NCI-H69 (cell line): ENCODE measurements around the gene TMEM187.

Experiments used
- DNase-seq: peaks from one replicate; lab custom pipeline; 2025; lab: John Stamatoyannopoulos, UW

The TMEM187 gene, protein sequence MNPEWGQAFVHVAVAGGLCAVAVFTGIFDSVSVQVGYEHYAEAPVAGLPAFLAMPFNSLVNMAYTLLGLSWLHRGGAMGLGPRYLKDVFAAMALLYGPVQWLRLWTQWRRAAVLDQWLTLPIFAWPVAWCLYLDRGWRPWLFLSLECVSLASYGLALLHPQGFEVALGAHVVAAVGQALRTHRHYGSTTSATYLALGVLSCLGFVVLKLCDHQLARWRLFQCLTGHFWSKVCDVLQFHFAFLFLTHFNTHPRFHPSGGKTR

GRCh38 chrX:153972368-153973126 is at the start of gene TMEM187:
Gene TMEM187 (plus strand): TSS chrX:153972754. CDS start chrX:153982063, 9,309 bp downstream.
- peak; percentile 96 for DNase-seq

GRCh38 chrX:153922932-153923857 is 49.4 kb upstream of the TMEM187 start:
- DNase-seq = peak; percentile 68

DNA sequence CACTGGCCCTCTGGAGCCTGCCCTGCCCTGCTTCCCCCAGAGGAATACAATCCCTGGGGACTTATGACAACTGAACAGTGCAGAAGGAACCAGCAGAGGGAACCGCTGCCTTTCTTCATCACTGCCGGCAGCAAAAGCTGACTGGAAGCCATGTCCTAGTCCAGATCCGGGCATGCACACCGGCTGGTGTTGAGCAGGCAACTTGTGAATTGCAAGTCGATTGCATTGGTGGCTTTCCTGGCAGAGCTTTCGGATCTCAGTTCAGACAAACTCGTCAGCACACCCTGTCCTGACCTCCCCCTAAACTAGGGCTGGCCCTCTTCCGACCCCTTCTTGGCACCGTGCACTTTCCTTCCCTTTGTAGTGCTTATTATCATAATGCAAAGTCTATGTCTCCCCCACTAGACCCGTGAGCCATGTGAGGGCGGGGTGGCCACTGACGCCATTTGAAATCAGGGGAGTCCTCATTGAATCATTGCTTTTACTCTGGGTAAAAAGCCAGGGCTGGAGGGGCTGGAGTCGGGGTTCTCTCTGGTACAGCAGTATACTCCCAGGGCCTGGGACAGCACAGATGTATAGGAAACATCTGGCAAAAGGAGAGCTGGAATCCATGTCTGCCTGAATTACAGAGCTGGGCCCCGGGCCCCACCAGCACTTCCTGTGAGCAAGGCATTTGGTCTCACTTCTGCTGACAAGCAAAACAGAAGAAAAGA is 48.2 kb upstream of the TMEM187 start:
- DNase-seq = peak; percentile 61

GRCh38 chrX:153925387-153925738 is 47.2 kb upstream of the TMEM187 start:
- DNase-seq = no peak

GRCh38 chrX:153925739-153926551 is 46.6 kb upstream of the TMEM187 start, which contains the start of gene ARHGAP4:
Gene ARHGAP4 (minus strand): TSS chrX:153926264. CDS start chrX:153926202, 62 bp downstream.
- no peak for DNase-seq

DNA sequence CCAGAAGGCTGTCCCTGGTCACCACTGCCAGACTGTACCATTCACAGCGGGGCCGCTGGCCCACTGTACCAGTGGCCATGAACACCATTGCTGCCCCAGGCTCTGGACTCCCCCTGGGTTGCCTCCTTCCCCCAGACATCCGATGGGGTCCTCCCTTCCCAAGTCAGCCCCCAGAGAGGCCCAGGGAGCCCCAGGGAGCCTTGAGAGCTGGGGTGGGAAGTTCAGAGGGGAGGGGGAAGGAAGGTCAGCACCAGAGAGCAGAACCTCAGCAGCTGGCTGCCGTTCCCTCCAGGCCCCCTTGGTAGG is 46.0 kb upstream of the TMEM187 start:
- no peak for DNase-seq

GRCh38 chrX:153926858-153927671 is 45.5 kb upstream of the TMEM187 start:
- DNase-seq = peak; percentile 82

DNA sequence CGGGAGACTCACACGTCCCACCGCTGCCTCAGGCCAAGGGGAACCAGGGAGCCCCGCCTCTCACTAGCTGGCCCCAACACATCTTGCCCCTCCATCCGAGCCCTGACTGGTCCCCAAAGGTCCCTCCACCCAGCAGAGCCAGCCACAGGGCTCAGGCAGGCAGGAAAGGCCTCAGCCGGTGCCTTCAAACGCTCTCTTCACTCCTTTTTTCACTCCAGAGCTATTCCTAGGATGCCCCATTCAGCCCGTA is 45.0 kb upstream of the TMEM187 start:
- DNase-seq = no peak

GRCh38 chrX:153927922-153928760 is 44.4 kb upstream of the TMEM187 start:
- DNase-seq = peak; percentile 98

- no peak for DNase-seq
Observed at GRCh38 chrX:153928846-153929245, 43.7 kb upstream of the TMEM187 start.

DNA sequence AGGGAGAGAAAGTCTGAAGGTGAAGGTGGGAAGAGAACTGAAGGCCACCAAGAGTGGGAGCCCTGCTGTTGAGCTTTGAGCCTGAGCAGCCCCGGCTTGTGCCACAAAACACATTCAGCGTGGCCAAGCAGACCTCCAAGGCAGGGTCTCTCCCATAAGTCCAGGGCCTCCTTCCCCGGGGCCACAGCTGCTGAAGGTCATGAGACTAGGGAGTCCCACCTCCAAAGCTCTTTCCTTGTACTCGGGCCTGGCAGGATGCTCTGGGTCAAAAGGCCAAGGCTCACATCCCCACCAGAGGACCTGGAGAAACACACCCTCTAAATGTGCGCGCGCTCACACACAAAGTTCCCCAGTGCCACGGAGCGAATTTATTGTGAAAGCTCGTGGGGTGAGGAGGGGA is 43.0 kb upstream of the TMEM187 start:
- no peak for DNase-seq

- no peak for DNase-seq
Observed at GRCh38 chrX:153930011-153930910, 42.3 kb upstream of the TMEM187 start.

DNA sequence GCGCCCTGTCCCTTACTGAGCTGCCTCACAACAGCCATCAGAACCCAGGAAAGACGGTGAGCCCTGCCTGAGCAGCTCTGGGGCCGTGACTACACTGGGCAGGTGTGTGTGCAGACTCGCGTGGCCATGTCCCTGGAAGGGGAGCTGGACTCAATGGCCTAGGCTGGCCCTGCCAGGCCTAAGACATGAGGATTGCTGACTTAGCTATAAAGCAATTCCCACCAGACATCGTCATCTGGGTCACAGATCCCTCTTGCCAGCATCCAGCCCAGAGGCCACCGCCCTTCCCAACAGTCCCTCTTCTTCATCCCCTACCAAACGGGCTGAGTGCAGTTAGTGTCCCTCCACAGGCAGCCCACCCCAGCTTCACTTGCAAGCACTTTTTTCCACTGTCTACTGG is 41.4 kb upstream of the TMEM187 start:
- DNase-seq = no peak

GRCh38 chrX:153931748-153932147 is 40.8 kb upstream of the TMEM187 start:
- DNase-seq = no peak

DNA sequence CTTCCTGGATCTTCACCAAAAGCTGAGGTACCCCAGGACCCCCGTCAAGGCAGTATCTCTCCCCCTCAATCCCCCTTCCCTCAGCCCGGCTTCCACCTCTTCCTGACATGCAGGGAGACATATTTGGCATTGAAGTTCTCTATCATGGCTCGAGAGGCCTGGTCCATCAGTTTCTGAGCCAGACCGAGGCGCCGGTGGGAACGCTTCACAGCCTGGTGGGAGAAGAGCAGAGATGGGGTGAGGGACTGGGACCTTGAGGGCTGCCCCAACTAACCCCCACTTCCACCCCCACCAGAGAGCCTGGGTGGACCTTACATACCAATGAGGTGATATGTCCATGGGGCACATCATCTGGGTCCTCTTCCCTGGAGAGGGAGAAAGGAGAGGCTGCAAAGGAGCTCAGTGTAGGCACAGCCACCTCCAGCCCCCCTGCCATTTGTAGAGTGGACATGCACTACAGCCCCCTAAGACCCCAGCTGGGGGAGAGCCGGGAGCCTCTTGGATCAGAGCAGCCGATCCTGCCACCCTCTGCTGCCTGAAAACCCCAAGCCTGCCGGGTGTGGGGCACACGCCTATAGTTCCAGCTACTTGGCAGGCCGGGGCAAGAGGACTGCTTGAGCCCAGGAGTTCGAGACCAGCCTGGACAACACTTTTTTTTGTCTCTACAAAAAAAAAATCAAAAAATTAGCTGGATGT is 40.2 kb upstream of the TMEM187 start:
- no peak for DNase-seq

DNA sequence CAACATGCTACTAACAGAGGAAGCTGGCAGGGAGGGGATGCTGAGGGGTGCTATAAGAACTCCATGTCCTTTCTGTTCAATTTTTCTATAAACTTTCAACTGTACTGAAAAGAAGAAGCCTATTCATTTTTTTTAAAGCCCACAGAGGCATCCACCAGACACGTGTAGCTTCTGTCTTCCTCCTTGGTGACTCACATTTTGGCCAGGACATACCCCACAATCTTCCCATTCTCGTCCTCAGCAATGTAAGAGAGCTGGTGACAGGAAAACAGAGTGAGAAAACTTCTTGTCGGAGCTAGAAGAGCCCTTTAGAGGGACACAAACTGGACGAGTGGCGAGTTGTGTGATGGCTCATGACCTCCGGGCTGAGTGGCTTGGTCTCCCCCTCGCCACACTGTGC is 38.8 kb upstream of the TMEM187 start:
- DNase-seq = no peak

- DNase-seq = peak; percentile 17
Observed at GRCh38 chrX:153934148-153934761, 38.3 kb upstream of the TMEM187 start.
